GM19193 (cell line): Measurements from ENCODE around the gene MIPOL1.

Source experiments
- POLR2A ChIP-seq: IDR thresholded peaks from 4 replicates; pipeline ENCODE4 v1.6.1; 2011; ENCODE audit not compliant: insufficient read depth, insufficient read length; ENCODE audit errors: extremely low read depth

The MIPOL1 gene

DNA sequence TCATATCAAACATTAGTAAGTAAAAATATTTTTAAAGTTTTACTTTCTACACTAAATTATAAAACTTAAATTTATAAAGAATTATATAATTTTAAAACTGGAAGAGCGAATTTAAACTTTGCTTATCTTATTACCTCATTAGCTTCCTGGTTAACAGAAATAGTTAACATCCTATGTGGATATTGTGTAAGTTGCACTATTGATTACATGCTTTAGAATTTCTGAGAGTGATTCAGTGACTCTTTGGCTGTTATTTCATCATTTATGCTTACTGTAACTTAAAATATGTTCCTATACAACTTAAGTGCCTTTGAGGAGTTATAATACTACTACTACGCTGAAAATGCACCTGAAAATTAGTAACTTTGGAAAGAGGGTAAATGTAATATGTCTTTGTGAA, 295.9 kb downstream of the MIPOL1 start:
- no peak for TF ChIP-seq POLR2A

GRCh38 chr14:37497422-37497821, 299.7 kb downstream of the MIPOL1 start:
- TF ChIP-seq POLR2A = no peak

DNA sequence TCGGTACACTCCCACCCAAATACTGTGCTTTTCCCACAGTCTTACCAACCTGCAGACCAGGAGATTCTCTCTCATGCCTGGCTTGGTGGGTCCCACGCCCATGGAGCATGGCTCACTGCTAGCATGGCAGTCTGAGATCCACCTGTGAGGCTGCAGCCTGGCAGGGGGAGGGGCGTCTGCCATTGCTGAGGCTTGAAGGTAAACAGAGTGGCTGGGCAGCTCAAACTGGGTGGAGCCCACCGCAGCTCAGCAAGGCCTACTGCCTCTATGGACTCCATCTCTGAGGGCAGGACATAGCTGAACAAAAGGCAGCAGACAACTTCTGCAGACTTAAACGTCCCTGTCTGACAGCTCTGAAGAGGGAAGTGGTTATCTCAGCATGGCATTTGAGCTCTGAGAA, 304.1 kb downstream of the MIPOL1 start:
- TF ChIP-seq POLR2A = no peak

- no peak for TF ChIP-seq POLR2A
Observed at GRCh38 chr14:37508503-37508902, 310.8 kb downstream of the MIPOL1 start.

DNA sequence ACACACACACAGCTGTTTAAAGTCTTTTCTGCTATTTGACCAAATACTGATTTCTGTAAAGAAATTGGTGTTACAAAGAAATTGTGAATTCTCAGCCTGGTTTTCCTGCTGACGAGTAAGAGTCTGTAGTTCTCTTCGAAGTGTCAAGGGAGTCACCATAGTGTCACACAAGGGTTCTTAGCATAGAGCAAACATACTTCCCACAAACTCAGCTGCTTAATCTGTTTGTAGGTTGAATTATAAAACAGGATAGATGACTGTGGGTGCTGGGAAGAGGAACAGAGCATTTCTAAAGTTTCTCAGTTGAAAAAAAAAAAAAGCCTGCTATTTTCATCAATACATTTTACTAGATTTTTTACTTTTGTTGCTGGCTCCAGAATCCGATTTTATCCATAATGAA, 314.4 kb downstream of the MIPOL1 start:
- no peak for TF ChIP-seq POLR2A

DNA sequence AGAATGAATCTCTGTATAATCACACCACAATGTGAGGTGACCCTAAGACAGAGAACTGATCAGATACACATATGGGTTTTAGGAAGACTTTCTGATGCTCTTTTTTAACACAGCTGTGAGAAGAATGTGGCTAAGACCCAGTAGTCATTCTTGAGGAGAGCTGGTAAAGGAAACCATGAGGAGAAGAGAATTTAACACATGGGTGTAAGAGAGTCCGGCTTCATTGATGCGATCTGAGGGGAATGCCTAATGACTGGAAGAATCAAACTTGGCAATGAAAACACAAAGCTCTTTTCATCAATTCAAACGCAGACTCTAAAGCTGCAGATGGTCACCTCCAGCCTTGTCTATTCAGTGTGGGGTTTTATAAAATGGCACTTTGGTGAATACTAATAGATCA, 318.0 kb downstream of the MIPOL1 start:
- no peak for TF ChIP-seq POLR2A

- no peak for TF ChIP-seq POLR2A
Observed at GRCh38 chr14:37526994-37527393, 329.3 kb downstream of the MIPOL1 start.

DNA sequence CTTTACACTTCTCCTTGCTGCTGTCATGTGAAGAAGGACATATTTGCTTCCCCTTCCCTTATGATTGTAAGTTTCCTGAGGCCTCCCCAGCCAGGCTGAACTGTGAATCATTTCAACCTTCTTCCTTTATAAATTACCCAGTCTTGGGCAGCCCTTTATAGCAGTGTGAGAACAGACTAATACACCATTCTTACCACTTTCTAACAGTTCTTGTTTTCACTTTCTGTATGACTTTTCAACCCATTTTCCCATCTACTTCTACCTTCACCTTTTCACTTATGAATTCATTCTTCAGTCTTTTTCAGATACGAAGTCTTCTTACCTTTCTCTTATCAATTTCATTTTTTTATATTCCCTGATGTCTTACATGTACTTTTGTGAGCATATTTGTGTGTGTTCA, 342.3 kb downstream of the MIPOL1 start:
- TF ChIP-seq POLR2A = no peak

- no peak for TF ChIP-seq POLR2A
Observed at GRCh38 chr14:37544407-37544806, 346.7 kb downstream of the MIPOL1 start.

DNA sequence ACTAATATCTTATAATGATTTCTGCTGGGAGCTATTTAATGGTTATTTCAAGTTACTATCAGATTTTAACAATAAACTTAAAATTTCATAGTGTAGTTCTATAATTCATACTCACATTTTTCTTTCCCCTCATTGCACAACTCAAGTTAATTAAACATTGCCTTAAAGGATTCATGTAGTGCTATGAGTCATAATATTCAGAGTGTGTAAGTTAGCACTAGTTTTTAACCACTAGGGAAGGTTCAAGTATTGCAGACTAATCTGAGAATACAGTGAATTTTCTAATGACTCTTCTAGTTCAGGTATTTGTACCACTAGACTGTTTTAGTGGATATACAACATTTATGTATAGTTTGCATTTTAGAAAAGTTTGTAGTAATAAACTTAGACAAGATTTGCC, 347.4 kb downstream of the MIPOL1 start:
- no peak for TF ChIP-seq POLR2A

GRCh38 chr14:37546621-37547447, 349.1 kb downstream of the MIPOL1 start:
- no peak for TF ChIP-seq POLR2A

- TF ChIP-seq POLR2A = no peak
Observed at GRCh38 chr14:37550511-37550910, 352.8 kb downstream of the MIPOL1 start.

DNA sequence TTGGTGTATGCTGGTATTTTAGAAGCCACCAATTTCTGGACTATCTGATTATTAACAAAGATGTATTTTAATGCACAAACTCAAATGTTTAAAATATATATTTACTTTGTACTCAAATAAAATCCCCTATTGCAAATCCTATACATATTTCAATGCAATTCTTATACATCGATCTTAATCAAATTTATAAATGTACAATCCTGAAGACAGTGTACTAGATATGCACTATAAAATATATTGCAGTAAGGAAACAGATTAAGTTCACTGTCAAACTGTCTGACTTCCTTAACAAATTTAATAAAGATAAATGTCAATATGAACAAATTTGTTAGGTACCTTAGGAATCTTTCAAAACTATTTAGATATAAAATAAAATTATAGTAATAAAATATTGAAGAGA, 353.4 kb downstream of the MIPOL1 start:
- no peak for TF ChIP-seq POLR2A

DNA sequence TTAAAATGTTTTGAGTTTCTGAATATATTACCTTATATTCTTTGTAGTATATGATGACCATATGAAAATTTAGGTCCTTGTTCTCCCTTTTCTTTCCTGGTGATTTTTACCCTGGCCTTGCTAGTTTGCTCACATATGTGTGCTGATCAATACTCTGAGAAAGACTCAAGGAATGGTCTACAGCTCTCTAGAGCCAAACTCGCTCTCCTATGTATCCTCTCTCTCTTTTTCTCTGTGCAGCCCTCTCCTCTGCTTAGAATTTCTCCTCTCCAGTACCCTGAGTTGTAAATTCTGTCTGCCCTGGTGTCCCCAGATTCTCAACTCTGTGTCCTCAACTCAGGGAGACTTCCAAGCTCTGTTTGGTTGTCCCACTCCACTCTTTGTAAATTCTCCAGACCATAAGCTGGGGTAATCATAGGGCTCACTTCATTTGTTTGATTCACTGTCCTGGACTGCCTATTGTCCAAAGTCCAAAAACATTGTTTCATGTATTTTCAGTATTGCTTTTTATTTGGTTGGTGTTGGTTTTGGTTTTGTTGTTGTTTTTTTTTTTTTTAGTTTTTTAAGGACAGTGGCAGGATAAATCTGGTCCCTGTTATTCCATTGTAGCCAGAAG, 356.3 kb downstream of the MIPOL1 start:
- TF ChIP-seq POLR2A = no peak

GRCh38 chr14:37558740-37559139, 361.0 kb downstream of the MIPOL1 start:
- TF ChIP-seq POLR2A = no peak

DNA sequence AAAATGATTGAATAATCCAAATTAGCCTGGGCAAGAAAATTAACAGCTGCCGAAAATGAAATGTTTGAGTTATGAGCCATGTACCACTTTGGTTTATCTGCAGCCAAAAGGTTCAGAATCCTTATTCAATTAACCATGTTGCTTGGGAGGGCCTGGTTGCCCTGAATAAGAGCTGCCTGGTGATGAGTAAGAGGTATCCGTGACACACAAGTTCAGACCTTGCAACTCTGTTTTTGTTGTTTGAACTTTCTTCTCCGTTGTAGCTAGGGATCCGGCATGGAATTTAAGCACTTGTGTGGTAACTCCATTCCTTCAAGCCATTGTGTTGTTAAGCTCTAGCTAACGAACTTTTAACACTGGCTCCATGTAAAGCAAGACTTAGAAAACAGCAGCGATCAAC, 361.6 kb downstream of the MIPOL1 start:
- no peak for TF ChIP-seq POLR2A
